Epithelial cell of proximal tubule (primary cell): ENCODE results near the gene RBM20. TPM values are rescaled to one million over a fixed set of nuclear protein-coding genes. Genes with fewer than 3 reads are reported as not detected.

ENCODE experiments used
- DNase-seq: peaks from one replicate; pipeline ENCODE4 v3.0.0-alpha.2; 2011; ENCODE audit warnings: low read depth
- H3K4me3 ChIP-seq: 2 replicates; pipeline ENCODE4 v1.5.1; 2011; ENCODE audit warnings: low read depth, mild to moderate bottlenecking, low read length
- total RNA-seq: library from RNA; depleted of rRNA; stranded (reverse); fragments of >200 nt; gene quantifications from 2 replicates; pipeline ENCODE4 v1.2.3, GENCODE V29; 2015
- TF ChIP-seq, protein P1 (sequence below): conservative IDR thresholded peaks from 2 replicates; pipeline ENCODE4 v1.5.1; 2012; ENCODE audit warnings: low read depth, mild to moderate bottlenecking, low read length

RBM20 gene
- total RNA-seq, 1 donor from 2014 or later: 0.46 TPM

DNA sequence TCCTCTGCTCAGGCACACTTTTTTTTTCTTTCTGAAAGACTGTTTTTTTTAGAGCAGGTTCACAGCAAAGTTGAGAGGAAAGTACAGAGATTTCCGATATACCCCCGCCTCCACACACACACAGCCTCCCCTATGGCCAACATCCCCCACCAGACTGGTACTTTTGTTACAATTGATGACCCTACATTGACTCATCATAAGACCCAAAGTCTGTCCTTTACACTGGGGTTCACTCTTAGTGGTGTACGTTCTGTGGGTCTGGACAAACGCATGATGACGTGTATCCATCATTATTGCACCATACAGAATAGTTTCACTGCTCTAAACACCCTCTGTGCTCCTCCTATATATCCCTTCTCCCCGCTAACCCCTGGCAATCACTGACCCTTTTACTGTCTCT lies 107.7 kb downstream of the RBM20 start:
- TF ChIP-seq, protein P1, sequence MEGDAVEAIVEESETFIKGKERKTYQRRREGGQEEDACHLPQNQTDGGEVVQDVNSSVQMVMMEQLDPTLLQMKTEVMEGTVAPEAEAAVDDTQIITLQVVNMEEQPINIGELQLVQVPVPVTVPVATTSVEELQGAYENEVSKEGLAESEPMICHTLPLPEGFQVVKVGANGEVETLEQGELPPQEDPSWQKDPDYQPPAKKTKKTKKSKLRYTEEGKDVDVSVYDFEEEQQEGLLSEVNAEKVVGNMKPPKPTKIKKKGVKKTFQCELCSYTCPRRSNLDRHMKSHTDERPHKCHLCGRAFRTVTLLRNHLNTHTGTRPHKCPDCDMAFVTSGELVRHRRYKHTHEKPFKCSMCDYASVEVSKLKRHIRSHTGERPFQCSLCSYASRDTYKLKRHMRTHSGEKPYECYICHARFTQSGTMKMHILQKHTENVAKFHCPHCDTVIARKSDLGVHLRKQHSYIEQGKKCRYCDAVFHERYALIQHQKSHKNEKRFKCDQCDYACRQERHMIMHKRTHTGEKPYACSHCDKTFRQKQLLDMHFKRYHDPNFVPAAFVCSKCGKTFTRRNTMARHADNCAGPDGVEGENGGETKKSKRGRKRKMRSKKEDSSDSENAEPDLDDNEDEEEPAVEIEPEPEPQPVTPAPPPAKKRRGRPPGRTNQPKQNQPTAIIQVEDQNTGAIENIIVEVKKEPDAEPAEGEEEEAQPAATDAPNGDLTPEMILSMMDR: no peak
- no peak overlapping the region for H3K4me3 ChIP-seq
- no peak for DNase-seq

DNA sequence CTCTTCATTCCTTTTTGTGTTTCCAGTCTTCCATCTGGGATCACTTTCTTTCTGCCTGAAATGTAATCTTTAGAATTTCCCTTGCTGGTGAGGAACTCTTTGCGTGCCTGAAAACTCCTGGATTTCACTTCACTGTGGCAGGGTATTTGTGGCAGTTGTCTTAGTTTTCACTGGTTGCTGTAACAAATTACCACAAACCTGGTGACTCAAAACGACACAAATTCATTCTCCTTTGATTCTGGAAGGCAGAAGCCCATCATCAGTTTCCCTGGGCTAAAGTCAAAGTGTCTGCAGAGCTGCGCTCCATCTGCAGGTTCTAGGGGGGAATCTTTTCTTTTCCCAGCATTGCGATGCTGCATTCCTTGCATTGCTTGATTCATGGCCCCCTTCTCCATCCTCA lies 109.3 kb downstream of the RBM20 start:
- TF ChIP-seq, protein P1: no peak
- H3K4me3 ChIP-seq: no peak overlapping the region
- no peak for DNase-seq

DNA sequence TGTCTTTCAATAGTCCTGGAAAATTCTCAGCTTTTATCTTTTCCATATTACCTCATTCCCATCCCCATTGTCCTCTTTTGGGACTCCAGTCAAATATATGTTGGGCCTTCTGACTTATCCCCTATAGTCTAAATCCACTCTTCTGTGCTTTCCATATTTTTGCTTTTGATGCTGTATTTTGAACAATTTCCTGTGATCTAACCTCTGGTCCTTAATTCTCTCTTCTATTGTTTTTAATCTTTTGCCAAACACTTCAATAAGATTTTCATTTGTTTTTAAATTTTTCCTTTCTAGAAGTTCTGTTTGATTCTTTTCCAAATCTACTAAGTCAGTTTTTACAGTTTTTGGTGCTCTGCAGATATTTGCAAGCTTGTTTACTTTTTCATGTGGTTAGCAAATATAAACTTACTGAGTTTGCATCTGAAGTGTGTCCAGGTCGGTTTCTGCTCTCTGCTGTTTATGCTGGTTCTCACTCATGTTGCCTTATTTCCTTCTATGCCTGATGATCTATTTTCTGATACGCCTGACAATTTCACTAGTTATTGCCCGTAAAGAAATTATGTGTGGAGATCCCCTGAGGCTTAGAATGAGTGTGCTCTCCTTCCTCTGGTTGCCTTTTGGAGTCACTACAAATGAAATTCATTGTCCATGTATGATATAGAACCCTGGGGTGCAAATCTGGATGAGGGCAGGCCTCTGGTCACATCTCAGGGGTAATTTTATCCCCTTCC lies 110.4 kb downstream of the RBM20 start:
- TF ChIP-seq, protein P1: no peak
- no peak for DNase-seq

DNA sequence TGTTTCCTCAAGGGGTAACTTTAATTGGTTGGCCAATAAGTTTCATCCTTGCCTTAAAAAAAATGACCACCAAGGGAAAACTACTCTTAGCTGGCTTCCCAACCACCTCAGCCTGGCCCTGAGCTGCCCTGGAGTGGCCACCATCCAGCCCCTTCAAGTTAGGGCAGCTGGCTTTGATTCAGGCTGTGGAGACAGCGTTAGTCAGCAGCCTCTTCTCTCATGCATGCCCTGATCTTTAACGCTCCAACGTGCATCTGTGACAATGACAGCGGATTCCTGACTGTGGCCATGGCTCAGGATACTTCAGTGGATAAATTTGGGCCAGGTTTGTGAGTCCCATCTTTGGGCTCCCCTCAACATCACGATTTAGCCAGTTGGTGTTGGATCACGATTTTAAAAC lies 111.6 kb downstream of the RBM20 start:
- no peak for DNase-seq
- TF ChIP-seq, protein P1: no peak
- no peak overlapping the region for H3K4me3 ChIP-seq

More for the DNA sequence above, 110.4 kb downstream of the RBM20 start:
- no peak overlapping the region for H3K4me3 ChIP-seq

DNA sequence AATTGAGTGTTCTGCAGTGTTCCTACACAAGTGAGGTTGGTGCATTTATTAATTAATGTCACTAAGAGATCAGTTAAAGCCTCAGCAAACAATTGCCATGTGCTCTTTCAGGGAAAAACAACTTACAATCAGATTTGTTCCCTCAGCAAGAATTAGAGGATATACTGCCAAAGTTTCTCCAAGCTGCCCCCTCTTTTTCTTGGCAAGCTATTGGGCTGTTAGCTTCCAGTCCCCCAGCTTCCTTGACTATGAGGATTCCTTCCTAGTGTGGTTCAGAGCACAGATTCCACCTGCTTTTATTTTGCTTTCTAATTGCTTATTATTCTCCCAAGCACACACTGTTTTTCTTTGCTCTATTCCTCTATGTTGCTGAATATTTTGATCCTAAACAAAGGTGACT lies 112.7 kb downstream of the RBM20 start:
- H3K4me3 ChIP-seq: no peak overlapping the region
- no peak for DNase-seq
- TF ChIP-seq, protein P1: no peak

DNA sequence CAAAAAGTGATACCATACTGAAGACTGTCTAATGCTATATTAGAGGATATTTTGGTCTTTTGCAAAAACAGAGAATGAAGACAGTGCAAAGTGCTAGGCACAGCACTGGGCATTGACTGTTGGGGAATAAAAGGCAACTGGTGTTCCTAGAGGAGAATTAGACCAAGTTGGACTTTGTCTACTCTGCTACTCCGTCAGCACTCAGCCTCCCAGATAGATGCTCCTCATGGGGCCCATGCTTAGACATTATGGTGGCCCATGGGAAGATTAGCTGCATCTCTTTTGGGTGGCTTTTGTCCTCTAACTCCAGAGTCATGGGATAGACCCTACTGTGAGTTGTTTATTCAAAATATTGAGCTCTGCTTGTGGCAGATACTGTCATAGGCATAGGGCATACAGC lies 113.5 kb downstream of the RBM20 start:
- DNase-seq: no peak
- H3K4me3 ChIP-seq: no peak overlapping the region
- TF ChIP-seq, protein P1: no peak
